Erythroblast (primary cell): Measurements from ENCODE around the gene E2F8.

Experiments
- GATA1 ChIP-seq: IDR thresholded peaks from 2 replicates; pipeline ENCODE4 v1.6.1; 2011; ENCODE audit warnings: low read depth, mild to moderate bottlenecking, control low read depth, low read length, moderate library complexity
- POLR2A ChIP-seq: IDR thresholded peaks from 2 replicates; pipeline ENCODE4 v1.6.1; 2011; ENCODE audit warnings: mild to moderate bottlenecking, low read length

DNA sequence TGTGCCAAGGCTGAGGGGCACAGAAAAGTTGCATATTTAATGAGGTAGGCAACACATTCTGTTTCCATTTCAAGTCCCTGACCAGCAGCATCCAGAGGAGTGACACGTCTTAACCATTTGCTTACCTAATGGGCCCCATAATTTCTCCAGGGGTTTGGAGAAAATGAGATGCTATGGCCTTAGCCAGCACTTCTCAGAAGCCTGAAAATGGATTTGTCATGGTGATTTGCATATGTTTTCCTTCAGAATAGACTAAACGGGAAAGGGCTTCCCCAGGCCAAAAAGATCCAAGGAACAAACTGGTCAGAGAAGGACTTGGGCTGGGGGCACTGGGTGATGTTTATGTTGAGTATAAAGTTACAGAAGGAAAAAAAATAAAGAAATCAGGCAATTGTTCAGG lies 55.7 kb downstream of the E2F8 start:
- TF ChIP-seq POLR2A: no peak
- TF ChIP-seq GATA1: no peak
